Stimulated activated CD4-positive, alpha-beta T cell treated with anti-CD3 and anti-CD28 coated beads, Interleukin-15, amount 100 ng/mL, for 48 hours (primary cell): Measurements from ENCODE around the gene CCDC197.

Experiments used
- DNase-seq, 2 donors: peaks; one replicate each; pipeline ENCODE4 v3.0.0-alpha.2; 2020; ENCODE audit warnings: low read depth in 2 of 2

The CCDC197 gene

DNA sequence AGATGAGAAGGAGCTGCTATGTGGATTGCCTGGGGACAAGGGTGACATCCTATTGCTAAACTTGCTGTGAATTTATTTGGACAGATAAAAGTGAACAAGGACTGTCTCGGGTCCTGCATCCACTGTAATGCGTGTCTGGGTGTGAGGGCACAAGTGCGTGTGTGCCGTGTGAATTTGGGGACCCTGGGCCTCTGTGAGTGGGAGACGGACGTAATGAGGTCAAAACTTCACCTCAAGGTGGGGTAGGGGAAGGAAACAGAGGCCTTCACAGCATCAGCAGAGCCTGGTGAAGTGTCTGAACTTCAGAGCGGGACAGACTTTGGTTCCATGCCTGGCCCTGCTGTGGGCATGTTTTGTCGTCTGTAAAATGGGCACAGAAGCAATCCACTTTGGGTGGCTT is 35.5 kb upstream of the CCDC197 start:
- no peak for DNase-seq

DNA sequence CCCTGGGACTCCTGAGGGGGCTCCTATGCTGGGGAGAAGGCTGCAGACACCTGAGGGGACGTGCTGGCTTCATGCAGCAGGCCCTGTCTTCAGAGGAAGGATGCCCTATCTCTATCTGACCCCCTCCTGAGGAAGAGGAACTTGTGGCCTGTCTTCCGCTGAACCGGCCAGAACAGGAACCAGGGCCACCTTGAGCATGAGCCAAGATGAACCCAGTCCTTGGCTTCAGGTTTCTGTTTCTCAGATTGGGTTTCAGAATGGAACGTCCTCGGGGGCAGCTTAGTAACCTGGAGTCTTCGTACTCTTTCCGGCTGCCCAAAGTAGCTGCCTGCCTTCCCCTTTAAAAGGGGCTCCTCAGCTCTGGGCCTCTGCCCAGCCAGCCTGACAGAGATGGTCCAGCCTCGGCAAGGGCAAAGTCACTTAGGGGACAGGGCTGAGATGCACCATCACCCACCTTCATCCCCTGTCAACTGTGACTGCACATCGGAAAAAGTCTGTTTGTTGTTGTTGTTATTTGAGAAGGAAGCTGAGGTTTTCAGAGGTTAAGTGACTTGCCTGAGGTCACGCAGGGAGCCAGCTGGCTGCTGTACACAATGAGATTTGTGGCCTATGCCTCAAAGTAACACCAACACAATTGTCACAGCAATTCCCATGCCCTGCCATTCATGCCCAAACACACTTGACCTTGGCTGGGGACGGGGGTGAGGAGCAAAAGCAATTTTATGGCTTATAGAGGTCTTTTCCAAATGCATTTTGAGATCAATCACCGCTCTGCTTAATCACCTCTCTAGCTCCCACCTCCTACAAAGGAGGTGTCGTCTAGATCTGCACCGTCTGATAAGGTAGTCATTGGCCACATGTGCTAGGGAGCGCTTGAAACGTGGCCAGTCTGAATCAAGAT is 34.1 kb upstream of the CCDC197 start:
- DNase-seq = peak in 1 of 2 donors; percentile 36

DNA sequence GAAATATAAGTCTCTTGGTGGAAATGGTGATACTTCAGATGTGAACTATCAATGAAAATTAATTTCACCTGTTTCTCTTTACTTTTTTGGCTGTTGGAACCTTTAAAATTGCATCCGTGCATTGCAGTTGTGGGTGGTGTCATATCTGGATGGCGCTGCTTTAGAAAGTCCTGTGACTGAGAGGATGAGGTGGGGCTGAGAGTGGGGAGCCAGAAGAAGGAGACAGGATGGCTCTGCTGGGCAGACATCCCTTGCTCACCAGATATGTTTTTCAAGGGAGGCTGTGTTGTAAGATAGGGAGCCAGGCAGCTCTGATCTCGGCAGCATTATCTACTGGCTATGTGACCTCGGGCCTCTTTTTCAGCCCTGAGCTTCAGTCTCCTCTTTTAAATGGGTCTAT is 33.4 kb upstream of the CCDC197 start:
- no peak for DNase-seq

DNA sequence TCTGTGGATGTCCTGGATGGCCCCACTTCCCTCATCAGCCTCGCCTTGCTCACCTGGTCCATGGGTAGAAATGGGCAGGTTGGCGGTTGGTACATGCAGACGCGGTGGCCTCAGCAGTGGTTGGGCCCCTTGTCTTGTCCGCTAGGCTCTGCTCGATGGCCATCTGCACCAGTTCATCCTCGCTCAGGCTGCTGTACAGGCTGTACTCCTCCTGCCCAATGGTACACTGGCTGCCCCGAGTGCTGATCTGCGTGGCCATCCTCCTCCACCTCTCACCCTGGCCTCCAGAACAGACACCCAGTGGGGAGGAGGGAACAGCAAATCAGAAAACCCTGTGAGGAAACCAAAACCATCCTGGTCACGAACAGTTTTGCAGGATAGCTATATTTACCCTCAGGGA is 32.8 kb upstream of the CCDC197 start:
- no peak for DNase-seq

DNA sequence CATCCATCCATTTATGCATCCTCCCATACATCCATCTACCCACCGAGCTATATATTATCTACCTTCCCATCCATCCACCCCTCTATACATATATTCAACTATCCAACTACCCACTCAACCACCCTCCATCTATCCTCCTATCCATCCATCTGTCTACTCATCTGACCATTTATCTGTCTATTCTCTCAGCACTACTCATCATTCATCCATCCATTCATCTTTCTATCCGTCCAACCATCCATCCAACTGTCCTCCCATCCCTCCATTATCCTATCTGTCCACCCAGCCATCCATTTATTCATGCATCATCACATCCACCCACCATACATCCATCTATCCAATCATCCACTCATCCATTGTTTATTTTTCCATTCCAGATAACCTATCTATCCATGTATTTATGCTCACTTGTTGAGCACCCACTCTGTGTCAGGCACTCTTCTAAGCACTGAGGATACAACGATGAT is 32.2 kb upstream of the CCDC197 start:
- no peak for DNase-seq

DNA sequence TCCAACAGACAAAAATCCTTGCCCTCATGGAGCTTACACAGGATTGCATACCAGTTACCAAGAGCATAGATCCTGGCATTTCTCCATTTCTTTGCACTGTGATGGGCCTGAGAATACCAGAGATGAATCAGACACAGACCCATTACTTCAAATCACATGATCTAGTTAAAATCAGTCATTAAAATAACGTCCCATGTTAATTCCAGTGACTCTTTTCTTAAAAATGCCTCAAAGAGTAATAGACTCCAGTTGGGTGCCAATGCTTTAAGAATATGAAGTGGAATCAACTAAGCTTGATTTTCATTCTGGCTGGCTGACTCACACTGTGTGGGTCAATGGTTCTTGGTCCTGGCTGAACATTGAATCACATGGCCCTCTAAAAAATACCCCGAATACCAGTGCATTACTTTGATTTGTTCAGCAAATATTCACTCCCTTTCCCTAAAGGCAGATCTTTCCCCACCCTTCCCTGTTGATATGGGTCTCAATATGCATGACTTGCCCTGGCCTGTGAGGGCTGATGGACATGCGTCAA is 31.7 kb upstream of the CCDC197 start:
- no peak for DNase-seq

DNA sequence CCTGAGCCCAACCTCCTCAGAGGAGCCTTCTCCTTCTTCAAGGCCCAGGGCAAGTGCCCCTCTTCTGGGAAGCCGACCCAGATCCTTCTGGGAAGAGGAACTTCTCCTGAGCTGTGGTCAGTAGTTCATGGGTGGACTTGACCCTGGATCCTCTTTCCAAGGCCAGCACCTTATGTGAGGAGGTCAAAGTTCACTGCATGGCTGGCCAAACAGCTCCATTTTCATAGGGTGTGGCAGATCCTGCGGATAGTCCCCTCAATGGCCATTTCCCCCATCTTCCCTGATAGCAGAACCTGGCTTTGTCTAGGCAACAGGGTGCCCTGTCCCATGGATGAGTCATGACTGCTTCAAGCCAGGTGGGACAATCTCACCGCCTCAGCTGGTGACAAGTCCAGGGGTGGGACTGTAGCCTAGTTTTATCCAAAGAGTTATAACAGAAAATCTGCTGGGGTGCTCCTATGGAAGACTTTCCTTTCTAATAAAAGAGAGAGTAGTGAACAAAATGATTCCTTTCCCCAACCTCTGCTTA is 31.1 kb upstream of the CCDC197 start:
- no peak for DNase-seq

DNA sequence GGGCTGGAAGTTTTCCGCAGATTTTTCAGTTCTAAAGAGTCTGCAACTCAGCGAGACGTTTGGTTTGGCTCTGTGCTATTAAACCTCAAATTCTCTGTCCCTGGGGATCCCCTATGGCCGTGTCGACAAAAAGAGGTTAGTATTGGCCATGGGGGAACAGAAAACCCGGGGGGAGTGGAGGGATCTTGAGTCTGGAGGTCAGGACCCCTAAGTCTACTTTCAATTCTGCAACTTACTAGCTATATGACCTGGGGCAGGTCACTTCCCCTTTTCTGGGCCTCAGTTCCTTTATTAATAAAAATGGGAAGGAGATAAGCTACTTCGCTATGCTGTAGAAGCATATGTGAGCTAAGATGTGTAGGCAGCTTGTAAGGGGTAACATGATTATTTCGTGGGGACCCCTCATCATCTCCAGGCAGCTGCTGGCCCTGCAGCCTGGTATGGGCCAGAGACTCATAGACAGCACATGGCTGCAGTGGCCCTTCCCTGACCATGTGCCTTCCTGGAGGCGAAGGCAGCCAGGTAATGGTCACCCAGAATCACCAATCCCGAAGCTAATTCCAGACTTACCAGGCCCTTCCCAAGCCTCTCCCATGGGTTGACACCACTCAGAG is 29.4 kb upstream of the CCDC197 start:
- DNase-seq = no peak

DNA sequence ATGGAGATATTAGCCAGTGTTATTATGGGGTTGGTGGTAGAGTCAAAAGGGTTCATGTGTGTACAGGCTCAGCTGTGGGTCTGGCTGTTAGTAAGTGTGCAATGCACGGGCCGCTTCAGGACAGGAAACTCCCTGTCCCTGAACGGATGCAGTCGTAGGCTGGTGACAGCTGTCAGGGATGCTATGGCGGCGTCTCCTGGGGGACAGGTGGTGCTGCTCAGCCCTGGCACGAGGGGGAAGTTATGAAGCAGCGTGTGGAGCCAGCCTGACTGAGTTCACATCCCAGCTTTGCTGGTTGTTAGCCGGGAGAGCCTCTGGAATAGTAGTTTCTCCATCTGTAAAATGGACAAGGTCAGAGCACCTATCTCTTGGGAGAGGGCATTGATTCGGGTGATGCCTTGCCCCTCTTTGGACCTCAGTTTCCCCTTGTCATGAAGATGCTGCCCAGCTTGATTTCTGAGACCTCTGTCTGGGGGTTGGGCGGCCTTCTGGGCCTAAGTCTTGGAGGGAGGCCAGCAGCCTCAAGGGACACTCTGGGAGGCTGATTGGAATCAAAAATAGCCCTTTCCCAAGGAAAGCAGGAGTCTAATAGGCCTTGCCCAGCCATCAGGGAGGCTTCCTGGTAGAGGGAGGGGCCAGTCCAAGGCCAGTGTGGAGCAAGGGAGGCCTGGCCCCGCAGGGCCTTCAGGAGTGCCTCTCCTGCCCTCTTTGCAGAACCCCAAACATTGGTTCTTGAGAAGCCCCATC is 27.8 kb upstream of the CCDC197 start:
- no peak for DNase-seq

DNA sequence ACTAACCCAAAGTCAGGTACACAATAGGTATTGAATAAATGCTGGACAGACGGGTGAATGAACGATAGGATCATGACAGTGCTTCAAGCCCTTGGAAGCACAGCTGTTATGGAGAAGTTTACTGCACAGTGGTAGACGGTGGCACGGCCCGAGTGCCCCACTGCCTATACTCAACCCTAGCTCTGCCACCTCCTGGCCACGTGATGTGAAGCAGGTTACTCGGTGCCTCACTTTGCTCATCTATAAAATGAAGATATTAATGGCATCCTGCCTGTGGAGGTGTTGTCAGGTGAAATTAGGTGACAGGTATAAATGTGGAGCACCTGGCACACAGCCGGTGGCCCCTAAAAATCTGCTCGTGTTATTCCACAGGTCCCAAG is 26.5 kb upstream of the CCDC197 start:
- peak in 1 of 2 donors; percentile 55 for DNase-seq

DNA sequence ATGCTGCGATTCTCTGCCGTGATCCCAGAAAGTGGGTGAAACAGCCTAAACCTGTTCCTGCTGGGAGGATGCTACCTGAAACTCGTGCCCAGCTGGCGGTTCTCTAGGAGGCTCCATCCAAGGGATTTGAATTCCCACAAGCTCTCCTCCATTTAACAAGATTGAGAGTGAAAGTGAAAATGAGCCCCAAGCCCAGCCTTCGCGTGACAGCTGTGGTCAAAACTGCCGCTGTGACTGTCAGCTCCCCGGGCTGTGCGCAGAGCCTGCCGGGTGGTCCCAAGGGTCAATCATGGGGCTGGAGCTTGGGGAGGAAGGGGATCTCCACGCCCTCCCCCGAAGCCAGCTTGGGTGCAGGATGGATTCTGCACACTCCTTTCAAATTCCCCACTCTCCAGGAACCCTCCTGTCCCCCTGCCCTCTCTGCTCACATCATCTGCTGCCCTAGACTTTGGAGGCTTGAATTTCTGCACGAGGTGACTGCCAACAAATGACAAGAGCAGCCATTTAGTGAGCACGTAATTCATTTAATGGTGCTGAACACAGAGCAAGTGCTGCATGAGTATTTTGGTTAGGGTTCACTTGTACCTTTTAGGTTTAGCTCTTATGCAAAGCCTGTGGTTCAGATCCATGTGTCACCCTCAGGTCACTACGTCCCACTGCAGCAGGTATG is 26.0 kb upstream of the CCDC197 start:
- peak in 1 of 2 donors; percentile 43 for DNase-seq

DNA sequence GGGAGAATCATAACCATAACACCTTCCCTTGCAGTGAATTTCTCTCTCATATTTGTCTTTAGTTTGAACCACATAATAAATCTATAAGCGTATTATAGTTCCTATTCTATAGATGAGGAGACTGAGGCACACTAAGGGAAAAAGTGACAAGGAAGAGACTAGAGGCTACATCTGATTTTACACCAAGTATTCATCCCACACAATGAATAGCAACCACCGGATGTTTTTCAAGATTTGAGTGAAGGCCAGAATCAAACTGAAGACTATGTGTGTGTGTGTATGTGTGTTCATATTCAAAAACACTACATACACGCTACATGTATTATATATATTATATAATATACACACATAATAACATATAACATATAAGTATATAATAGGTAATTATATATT is 25.5 kb upstream of the CCDC197 start:
- no peak for DNase-seq

DNA sequence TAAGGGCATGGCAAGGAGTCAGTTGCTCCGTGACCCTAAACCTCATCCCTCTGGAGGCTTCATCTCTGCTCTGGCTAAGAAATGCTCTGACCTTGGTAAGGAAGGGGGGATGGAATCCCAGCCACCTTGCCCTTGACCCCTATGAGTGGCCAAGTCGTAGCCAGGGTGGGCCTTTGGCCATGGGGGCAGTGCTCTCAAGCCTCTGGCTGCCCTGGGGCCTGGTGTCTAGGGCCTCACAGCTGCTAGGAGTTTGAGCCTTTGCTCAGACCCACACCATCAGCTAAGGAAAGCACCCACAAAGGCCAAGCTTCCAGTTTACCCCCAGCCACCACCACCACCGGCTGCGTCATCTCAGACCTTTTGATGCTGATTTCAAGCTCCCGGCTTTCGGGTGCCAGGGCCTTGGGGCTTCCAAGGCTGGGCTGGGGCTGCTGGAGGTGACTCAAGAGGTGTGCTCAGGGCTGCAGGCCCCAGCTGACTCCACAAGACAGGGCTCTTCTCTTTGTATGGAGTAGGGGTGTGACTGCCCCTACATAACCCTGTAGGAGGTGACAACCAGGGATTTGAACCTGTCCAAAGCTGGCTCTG is 24.4 kb upstream of the CCDC197 start:
- no peak for DNase-seq

DNA sequence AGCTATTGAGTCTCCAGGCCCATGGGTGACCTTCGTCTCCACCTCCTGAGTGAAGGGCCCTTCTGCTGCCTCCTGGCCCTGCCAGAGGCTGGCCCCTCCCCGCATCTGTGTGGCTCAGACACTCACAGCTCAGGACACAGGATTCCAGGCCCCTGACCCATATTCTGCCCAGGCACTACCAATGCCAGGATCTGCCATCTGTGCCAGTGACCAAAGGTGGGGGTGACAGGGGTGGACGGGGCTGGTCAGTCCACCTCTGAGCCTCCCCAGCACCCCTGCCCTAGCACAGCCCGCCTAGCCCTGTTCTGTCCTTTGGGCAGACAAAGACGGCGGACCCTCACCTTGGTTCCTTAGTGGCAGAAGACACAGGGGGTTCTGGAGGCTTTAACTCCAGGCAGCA is 23.5 kb upstream of the CCDC197 start:
- no peak for DNase-seq

DNA sequence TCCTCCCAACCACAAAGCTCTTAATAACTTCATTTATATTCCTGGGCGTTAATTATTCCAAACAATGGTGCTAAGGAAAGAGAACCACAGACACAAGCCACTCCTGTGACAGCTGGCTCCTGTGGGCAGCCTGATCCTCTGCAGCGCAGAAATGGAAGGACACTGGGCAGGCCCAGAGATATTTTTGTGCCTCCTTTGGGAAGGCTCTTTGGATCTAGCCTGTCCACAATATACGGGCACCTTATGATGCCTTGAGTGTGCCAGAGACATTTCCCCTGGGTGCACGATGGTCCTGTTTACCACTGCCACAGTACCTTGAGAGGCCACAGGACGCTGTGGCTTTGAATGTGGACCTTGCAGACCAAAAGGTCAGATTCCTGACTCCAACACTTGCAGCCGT is 22.8 kb upstream of the CCDC197 start:
- DNase-seq = no peak

DNA sequence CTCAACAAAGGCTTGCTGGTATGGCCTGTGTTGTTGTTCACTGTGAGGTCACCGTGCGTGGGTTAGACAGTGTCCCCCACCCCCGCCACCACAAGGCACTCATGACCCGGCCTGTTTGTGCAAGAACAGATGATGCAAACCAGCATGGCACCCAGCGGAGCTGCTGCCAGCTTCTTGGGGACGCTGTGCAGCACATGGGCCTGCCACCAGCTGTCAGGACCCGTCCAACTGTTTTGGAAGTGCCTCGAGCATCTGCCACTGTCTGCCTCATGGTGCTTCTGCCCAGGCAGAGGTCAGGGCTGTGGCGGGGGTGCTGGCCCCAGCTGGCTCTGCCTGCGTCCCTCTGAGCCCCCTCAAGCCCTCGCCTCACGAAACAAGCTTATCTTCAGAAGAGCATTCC is 22.3 kb upstream of the CCDC197 start:
- DNase-seq = no peak

DNA sequence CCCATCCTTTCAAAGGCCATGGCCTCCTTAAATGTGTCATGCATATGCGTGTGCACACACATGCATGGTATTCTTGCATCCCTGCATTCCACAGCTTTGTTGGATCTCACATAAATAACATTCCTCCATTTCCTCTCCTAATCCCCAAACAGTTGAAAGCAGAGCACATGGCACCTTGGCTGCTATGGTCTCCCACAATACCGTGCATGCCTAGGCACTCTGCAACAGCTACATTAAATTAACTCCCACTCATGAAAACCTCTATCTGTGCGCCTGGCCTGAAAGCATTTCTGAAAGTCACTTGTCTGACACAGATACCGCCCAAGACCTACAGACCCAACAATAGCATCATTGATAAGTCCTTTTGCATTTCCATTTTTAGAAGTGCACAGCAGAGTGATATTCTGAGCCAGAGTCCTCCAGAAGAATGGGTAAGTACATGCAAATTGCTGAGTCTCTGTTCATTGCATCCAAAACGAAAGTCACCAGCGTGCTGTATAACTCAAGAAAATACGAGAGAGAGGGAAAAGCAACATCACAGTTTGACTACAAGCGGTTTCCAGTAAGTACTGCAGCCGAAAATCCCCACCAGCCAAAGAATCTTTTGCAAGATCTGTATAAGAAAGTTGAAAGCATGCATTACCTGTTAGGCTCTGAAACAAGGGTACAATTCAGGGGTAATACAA is 21.2 kb upstream of the CCDC197 start:
- DNase-seq = peak in 1 of 2 donors; percentile 31

DNA sequence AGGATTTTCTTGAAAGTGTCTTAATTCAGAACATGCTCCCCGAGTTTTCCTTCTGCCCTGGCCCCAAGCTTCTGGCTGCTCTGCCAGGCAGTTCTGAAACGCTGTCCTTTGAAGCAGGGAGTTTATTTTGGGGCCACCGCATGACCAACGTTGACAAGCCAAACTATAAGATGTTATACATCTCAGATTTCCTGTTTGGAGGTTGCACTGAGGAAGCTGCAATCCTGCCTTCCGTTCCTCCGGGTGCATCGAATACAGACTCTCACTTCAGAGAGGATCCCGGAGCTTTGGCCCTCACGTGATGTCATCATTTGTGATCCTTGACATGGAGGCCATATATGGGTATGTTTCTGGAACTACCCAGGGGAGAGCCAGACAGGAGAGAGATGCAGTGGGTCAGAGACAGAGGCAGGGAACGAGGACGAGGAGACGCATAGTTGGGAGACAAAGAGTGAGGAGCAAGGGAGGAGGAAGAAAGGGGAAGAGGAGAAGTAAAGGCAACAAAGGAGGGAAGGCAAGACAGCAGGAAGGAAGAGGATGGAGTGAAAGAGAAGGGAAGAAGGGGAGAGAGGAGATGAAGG is 20.5 kb upstream of the CCDC197 start, which contains the start of gene ASB2:
TSS of gene ASB2 (minus strand) at position 94 of the 581 bp plus-strand sequence. CDS start 12,031 bp downstream, outside the sequence.
- peak in 1 of 2 donors; percentile 31 for DNase-seq

DNA sequence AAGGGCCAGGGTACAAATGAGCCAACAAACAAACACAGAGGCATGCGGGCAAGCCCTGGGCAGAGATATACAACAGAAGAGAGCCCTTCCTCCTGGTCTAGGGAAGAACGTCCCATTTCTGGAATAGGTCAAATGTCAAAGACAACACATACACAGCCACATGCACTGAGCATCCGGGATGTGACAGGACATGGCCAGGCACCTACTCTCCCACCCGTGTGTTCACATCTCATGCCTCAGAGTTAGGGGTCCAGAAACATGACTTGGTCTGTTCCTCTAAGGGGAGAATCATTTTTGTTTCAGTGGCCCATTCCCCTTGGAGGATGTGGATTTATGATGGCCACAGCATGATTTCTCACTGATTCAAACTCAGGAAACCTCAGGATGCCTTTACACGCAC is 19.9 kb upstream of the CCDC197 start:
- no peak for DNase-seq
